ENCODE results near the gene USP12.

USP12 gene

DNA sequence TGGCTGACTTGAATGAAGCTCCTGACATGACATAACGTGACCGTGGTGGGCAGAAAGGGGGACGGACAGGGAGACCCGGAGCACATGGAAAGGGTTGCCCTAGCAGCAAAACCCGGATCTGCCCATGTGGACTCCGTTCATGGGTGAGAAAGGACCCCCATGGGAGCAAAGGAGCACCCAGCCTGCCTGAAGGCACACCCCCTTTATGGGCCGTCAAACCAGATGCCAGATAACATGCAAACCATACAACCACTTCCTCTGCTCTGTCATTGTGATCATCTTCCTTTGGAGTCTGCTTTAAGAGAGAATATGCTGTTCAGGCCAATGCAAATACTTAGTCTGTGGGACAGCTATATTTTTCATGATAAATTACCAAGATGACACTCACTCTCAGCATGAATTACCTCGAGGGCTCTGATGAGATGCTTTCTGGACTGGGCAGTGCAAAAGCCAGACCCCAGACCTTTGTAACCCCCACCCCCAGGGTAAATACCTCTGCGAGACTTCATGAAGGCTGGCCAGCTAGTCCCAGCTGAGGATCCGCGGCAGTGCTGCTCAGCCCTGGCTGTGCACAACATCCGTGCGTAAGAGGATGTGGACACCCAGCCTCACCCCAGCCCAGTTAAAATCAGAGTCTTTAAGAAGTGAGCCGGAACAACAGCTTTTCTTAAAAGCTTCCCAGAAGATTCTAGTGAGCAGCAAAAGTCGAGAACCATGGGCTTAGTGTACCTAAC, 126.6 kb downstream of the USP12 start:
- Histone ChIP-seq H3K27me3 (ENCODE audit: insufficient read depth, poor library complexity, severe bottlenecking) (no peaks in the 10 kb centered on the region), H3K4me3 (ENCODE audit: severe bottlenecking) (no peak overlapping the region), H3K27ac (ENCODE audit: poor library complexity, severe bottlenecking) (no peak overlapping the region), H3K9me3 (ENCODE audit: severe bottlenecking) (no peaks in the 10 kb centered on the region), H3K36me3 (ENCODE audit: low read depth) (no peaks in the 10 kb centered on the region), H3K4me1 (ENCODE audit: insufficient read depth, poor library complexity, severe bottlenecking) (peaks cover 7% of the 10 kb centered on the region)
- no peak for ATAC-seq (ENCODE audit: low read depth)
- TF ChIP-seq, protein P1, sequence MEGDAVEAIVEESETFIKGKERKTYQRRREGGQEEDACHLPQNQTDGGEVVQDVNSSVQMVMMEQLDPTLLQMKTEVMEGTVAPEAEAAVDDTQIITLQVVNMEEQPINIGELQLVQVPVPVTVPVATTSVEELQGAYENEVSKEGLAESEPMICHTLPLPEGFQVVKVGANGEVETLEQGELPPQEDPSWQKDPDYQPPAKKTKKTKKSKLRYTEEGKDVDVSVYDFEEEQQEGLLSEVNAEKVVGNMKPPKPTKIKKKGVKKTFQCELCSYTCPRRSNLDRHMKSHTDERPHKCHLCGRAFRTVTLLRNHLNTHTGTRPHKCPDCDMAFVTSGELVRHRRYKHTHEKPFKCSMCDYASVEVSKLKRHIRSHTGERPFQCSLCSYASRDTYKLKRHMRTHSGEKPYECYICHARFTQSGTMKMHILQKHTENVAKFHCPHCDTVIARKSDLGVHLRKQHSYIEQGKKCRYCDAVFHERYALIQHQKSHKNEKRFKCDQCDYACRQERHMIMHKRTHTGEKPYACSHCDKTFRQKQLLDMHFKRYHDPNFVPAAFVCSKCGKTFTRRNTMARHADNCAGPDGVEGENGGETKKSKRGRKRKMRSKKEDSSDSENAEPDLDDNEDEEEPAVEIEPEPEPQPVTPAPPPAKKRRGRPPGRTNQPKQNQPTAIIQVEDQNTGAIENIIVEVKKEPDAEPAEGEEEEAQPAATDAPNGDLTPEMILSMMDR (IDR thresholded peaks at IDR 0.05; ENCODE audit: poor library complexity, severe bottlenecking), result no peak
- no peak for DNase-seq (ENCODE audit: low spot score)

DNA sequence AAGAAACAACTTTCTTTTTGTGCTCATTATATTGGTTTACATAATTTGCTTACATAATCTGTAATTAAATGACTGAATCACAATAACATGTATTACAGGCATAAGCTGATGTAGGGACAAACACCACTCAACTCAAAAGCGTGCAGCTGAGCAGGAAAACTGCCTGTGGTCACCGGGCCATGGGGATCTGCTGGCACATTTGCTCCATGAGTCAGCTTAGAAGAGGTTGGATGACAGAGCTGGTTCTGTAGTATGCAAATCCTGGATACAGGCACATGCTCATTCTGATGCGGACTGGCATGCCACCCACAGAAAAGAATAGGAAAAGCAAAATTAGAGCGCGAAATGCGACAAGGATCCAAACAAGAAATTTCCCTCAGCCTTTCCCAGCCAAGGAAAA, 128.6 kb downstream of the USP12 start:
- Histone ChIP-seq H3K4me1 (ENCODE audit: insufficient read depth, poor library complexity, severe bottlenecking) (peaks cover 14% of the 10 kb centered on the region), H3K27me3 (ENCODE audit: insufficient read depth, poor library complexity, severe bottlenecking) (no peaks in the 10 kb centered on the region), H3K9me3 (ENCODE audit: severe bottlenecking) (no peaks in the 10 kb centered on the region), H3K27ac (ENCODE audit: poor library complexity, severe bottlenecking) (no peak overlapping the region), H3K4me3 (ENCODE audit: severe bottlenecking) (no peak overlapping the region), H3K36me3 (ENCODE audit: low read depth) (no peaks in the 10 kb centered on the region)
- DNase-seq (ENCODE audit: low spot score) (no peak), ATAC-seq (ENCODE audit: low read depth) (peak; percentile 90)
- TF ChIP-seq, protein P1 (IDR thresholded peaks at IDR 0.05; ENCODE audit: poor library complexity, severe bottlenecking), result no peak

DNA sequence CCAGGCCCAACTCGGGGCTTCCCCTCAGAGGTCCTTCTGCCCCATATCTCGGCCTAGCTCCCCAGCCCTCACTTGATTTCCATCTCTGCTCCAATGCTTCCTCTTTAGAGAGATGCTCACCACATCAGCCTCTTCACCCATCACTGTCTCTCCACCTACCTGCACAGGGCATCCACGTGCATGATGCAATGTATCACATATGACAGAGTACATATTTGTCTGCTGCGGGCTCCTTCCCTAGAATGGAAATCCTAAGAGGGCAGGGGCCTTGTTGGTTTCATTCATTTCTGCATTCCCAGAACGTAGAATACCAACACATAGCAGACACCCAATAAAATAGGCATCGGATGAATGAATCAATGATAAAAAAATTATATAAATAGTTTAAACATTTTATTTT, 130.3 kb downstream of the USP12 start:
- DNase-seq (ENCODE audit: low spot score) (no peak), ATAC-seq (ENCODE audit: low read depth) (no peak)
- Histone ChIP-seq H3K4me1 (ENCODE audit: insufficient read depth, poor library complexity, severe bottlenecking) (peaks cover 20% of the 10 kb centered on the region), H3K4me3 (ENCODE audit: severe bottlenecking) (no peak overlapping the region), H3K9me3 (ENCODE audit: severe bottlenecking) (no peaks in the 10 kb centered on the region), H3K27me3 (ENCODE audit: insufficient read depth, poor library complexity, severe bottlenecking) (no peaks in the 10 kb centered on the region), H3K27ac (ENCODE audit: poor library complexity, severe bottlenecking) (no peak overlapping the region), H3K36me3 (ENCODE audit: low read depth) (no peaks in the 10 kb centered on the region)
- TF ChIP-seq, protein P1 (IDR thresholded peaks at IDR 0.05; ENCODE audit: poor library complexity, severe bottlenecking), result no peak

DNA sequence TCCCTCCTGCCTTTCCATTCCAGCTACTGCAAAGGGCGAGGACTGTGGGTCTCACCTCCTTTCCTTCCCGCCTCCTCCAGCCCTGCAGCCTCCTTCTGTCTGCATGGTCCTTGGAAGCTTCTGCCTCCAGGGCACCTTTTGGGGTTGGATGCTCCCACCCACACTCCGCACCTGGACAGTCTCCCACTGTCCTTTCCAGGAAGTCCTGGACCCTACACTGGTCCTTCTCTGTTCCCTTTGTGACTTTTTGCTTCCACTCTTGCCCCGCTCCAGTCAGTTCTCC, 130.8 kb downstream of the USP12 start:
- DNase-seq (ENCODE audit: low spot score) (no peak), ATAC-seq (ENCODE audit: low read depth) (no peak)
- H3K27me3 ChIP-seq (ENCODE audit: insufficient read depth, poor library complexity, severe bottlenecking), result no peaks in the 10 kb centered on the region
- peaks cover 22% of the 10 kb centered on the region for H3K4me1 ChIP-seq (ENCODE audit: insufficient read depth, poor library complexity, severe bottlenecking)
- no peaks in the 10 kb centered on the region for H3K9me3 ChIP-seq (ENCODE audit: severe bottlenecking)
- no peak overlapping the region for H3K4me3 ChIP-seq (ENCODE audit: severe bottlenecking)
- no peaks in the 10 kb centered on the region for H3K36me3 ChIP-seq (ENCODE audit: low read depth)
- TF ChIP-seq, protein P1 (IDR thresholded peaks at IDR 0.05; ENCODE audit: poor library complexity, severe bottlenecking), result no peak
- H3K27ac ChIP-seq (ENCODE audit: poor library complexity, severe bottlenecking), result no peak overlapping the region

DNA sequence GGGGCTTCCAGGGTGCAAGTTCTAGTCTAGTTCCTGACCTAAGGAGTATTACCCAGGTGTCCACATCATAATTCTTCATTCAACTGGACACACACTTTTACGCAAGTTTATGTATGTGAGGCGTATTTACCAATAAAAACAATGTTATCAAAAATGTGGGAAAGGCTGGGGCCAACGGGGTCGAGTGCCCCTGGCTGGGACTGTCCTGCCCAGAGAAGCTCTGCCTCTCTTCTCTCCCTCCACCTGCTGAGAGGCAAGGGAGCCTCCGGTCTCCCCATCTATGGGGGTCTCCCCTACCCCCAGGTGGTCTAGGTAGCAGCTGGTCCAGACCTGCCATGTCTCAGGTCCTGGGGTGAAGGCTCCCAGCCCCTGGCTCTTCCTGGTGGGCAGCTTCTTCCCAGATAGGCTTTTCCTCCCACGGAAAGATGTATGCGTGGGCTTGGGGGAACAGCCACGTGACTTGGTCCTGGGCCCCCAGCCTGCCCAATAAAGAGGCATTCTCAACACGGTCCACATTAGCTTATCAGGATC, 132.4 kb downstream of the USP12 start:
- Histone ChIP-seq H3K27ac (ENCODE audit: poor library complexity, severe bottlenecking) (no peak overlapping the region), H3K27me3 (ENCODE audit: insufficient read depth, poor library complexity, severe bottlenecking) (no peaks in the 10 kb centered on the region), H3K4me3 (ENCODE audit: severe bottlenecking) (no peak overlapping the region), H3K9me3 (ENCODE audit: severe bottlenecking) (no peaks in the 10 kb centered on the region), H3K36me3 (ENCODE audit: low read depth) (no peaks in the 10 kb centered on the region), H3K4me1 (ENCODE audit: insufficient read depth, poor library complexity, severe bottlenecking) (peaks cover 22% of the 10 kb centered on the region)
- ATAC-seq (ENCODE audit: low read depth) (no peak), DNase-seq (ENCODE audit: low spot score) (no peak)
- TF ChIP-seq, protein P1 (IDR thresholded peaks at IDR 0.05; ENCODE audit: poor library complexity, severe bottlenecking), result no peak

Data from RWPE2 (cell line).